GM21515 (cell line): ENCODE measurements around the gene CELF2.
A peak's percentile ranks its signal among the peaks of the same experiment; 100 is the strongest.

Source experiments
- ATAC-seq: cut with Tn5 transposase; IDR thresholded peaks from one replicate; pipeline ENCODE4 v1.9.1; 2021; ENCODE audit not compliant: unreplicated experiment

Gene CELF2

DNA sequence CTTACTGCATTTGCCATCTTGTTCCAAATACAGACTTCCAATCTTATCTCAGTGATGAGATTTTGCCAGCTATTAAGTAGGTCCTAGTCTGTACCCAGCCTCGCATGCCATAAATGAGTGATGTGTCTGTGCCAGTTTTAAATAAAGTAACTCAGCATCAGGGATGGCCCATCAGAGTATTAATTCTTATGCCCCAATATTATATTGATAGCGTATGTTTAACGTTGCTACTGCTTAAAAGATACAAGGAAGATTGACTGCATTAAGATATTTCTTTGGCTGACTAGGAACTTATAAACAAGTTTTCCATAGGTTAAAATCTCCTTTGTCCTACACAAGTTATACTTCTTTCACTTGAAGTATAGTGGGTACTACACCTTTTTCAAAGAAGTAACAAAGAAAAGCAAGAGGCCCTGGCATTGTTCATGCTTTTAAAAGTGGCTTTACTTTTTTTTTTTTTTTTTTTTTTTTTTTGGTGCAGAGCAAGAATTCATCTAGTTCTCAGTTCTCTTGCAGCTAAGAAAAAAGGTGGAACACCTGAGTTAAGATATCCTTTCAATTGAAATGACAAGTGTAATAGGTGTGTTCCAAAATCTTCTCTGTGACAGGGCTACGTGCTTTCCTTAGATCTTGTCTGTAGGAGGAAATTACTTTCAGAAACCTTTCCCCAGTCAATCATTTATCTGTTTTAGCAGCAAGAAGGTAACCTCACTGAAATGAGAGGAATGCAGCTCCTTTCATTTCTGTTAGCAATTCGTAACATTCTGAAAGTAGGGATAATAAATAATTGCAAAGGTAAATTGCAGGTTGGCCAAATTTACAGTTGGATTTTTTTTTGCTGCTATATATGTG is 245.0 kb downstream of the CELF2 start:
- ATAC-seq, result no peak

DNA sequence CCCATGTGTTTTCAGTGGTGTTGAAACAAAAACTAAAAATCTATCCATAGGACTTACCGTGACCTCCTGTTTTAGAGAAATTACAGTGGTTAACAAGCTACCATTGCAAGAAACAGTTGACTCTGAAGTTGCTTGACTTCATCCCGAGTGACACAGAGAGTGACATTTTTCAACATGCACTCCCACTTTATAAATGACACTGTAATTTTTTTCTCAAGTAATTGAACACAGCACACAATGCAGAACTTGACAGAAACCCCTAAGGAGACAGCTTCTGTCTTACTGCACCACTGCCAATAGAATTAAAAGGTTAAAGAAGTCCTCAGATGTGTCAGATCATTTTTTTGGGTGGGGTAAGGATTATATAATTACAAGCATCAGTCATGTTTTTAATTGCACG is 246.1 kb downstream of the CELF2 start:
- no peak for ATAC-seq

DNA sequence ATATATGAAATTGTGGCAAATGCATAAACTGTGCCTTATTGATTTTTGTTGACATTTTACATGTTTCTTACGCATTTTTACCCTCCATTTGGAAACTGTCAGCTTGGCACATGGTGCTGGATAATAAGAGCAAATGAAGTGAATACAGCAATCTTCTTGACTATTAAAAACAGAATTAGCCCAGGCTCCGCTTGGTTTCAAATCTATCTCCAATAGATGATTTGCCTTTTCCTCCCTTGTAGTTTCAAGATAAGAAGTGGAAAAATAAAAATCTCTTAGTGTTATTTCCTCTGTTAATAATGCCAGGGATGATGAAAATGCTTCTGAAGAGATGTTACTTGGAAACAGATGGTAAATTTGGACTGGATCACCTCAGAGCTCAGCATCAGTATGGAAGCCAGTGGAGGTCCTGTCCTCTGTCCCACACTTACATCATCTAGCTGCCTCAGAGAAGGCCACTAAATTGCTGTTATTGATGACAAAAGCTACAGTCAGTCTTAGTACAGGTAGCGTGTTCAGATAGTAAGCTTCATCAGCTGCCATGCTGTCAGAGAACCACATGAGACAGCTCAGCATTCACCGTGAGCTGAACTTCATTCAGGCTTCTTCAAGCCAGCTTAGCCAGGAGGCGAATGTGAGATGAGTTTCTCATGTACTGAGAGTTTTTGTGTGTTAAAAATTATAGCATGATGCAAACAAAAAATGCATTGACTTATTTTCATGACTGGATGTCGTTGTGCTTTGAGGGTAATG is 246.8 kb downstream of the CELF2 start:
- ATAC-seq, result no peak

DNA sequence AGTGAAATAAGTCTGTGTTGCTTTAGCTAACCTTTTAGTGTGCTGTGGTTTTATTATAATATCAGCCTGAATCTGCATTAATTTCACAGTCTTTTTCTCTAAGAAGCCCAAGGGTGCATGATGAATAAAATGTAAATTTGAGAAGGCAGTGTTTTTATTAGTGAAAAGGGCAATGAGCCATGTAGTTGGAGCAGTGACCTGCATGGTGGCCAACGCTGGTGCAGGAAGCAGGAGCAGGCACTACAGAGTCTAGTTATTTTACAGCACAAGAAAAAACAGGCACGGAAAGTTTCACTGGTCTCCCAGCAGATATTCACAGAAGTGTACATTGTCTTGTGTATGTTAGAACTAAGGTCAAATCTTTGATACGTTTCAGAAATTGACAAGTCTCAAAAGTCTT is 247.8 kb downstream of the CELF2 start:
- ATAC-seq, result no peak

DNA sequence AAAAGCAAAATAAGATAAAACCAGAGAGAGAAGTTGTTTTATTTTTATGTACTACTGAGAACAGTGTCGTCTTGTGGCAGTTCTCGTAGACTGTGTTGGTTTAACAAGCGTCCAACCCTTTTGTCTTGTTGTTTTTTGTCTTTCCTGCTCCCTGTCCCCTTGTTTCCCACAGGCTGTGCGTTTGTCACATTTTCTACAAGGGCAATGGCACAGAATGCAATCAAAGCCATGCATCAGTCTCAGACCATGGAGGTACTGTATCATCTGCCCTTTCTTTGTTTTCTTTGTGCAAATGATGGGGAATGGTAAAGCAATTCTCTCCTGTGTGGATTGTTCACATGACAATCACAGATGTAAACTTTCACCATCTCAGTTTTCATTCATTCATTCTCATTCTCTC is 248.8 kb downstream of the CELF2 start:
- ATAC-seq, result no peak

DNA sequence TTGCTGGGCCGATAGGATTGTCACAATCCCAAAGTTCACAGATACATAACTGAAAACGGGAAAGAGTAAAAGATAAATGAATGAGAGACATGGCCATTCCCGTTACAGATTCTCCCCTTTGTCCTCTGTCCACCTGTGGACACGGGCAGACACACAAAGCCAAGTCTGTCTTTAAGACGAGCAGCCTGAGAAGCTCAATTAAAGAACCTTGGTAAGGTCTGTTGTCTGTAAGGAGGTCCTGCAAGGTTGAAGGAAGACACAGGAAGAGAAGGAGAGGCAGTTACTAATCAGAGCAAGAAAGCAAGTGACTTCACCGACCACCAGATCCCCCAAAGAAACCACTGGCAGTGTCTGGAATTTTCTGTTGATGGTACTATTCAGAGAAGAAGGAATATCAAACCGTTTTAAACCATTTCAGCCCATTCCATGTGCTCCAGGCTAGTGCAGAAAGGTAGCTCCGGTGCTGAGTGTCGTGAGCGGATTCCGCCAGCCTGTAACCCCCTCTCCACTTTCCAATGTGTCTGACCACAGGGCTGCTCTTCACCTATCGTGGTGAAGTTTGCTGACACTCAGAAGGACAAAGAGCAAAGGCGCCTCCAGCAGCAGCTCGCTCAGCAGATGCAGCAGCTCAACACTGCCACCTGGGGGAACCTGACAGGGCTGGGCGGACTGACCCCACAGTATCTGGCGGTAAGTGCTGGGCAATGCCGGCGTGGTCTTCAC is 252.6 kb downstream of the CELF2 start:
- ATAC-seq, result peak; percentile 61

DNA sequence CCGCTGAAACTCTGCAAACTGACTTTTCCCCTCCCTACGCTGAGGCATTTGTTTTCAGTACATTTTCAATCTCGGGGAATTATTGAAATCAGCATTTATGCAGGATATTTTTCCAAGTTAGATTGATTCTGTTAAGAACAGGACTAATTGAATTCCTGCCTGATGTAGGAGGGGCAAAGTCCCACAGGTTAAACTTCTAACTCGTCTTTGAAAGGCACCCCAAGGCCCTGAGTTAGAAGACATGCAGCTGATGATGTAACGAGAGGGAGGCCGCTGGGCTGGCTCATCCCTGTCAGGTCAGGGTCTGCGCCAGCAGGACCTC is 253.1 kb downstream of the CELF2 start:
- no peak for ATAC-seq

DNA sequence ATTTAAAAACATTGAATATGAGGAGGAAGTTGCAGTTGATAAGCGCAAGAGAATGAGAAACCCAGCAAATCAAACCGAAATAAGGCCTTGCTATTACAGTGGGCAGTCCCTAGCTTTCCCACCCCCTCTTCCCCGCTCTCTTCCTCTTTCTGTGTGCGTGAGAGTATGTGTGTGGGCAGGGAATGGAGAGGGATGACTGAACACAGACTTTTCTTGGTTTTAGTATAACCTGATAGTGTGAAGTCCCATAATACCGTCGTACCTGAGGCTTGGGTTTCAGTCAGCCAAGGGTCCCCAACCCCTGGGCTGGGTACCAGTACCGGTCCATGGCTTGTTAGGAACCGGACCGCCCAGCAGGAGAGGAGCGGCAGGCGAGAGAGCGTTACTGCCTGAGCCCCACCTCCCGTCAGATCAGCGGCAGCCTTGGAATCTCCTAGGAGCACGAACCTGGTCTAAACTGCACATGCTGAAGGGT is 255.3 kb downstream of the CELF2 start:
- peak; percentile 42 for ATAC-seq

DNA sequence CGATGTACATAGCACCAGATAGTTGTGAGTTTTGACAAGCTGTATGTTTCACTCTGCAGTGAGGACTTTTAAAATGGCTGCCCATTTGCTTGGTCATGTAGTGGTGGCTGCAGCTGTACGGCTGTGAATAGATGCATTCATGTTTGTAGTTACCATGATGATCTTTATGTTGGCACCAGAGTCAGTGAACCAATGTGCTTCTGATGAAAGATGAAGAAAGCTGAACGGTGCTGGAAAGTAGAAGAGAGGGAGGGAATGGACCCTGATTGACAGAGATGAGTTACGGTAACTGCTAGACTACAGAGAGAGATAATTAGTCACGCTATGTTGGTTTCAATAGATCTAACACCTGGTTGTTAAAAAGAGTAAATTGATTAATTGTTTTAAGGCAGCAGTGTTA is 256.8 kb downstream of the CELF2 start:
- no peak for ATAC-seq

DNA sequence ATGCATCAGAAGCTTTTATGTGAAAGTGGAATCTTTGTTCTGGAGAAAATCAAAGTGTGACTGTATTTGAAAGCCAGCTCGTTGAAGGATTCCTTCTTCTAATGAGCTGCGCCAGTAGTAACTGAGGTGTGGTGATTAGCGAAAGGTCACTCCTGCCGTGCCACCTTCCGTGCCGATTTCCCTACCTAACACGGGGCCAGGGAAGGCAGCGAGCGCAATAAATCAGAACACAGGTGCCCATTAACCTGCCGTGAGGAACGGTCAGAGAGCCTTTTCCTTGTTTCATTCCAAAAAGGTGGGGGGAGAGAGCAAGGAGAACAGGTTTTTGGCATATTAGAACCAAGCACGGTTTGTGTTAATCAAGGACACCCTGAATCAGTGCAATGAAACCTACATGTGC is 258.0 kb downstream of the CELF2 start:
- ATAC-seq, result no peak

DNA sequence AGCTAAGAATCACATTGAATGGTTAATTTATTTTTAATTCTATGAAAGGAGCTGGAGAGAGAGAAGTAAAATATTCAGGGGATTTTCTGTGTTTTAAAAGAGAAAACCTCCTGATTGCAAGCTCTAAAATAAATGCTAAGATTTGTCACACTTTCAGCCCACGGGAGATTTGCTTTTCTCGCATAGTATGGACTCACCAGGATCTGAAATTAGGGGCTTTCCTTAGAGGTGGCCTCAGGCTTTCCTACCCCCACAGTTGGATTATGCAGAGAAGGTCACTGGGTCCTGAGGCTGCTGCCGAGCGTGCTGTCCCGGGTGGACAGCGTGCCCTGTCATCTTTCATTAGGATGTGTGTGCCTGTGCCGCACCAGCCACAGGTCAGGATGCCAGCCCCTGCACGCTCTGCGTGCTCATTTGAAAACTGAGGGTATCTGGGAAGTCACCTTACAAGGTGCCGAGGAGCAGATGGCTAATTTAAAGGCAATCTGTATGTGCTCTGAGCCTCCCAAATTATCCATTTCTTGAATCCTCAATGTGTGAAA is 258.8 kb downstream of the CELF2 start:
- no peak for ATAC-seq

DNA sequence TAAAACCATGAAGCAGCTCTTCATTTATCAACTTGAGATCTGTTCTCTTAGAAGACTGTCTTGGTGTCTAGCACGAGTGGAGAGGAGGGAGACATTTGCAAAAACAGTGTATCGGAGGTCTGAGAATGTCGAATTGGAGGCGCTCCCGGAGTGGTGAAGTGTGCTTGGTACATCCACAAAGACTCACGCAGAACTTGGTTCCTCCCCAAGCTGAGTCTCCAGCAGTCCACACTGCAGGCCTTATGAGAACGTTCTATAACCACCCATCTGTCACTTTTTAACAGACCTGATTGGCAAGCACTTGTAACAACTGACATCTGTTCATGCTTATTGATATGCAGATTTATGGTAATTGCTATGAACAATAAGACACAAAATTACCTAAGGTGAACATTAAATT is 261.6 kb downstream of the CELF2 start:
- no peak for ATAC-seq

DNA sequence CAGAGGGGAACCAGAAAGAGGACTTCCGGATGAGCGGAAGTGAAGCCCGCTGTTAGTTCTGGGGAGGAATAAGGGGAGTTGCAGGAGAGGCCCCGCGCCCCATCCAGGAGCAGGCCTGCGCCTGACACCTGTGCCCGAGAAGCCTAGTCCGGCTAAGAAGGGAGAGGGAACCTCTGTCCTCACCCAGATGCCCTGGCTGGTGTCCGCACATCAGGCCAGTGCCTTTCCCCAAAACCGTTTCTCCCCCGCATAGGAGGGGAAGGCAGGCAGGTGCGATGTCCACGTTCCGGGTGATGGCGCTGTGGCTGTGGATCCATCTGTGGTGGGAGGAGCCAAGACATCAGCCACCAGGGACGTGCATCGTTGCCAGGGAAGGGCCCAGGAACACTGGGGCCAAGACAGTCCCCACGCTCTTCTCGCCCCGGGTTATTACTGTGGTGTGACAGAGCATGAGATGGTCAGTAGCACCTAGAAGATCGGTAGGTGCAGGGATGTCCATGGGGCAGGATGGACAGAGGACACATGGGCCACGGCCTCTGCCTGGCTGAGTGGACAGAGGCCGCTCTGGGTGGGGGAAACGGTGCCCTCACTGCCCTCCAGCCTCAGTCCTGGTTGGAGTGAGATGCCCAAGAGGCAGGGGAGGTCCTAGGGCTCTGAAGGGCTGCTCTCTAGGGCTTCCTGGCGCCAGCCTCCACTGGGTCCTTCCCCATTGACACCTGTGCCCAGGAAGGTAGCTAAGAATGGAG is 262.7 kb downstream of the CELF2 start:
- ATAC-seq, result no peak

DNA sequence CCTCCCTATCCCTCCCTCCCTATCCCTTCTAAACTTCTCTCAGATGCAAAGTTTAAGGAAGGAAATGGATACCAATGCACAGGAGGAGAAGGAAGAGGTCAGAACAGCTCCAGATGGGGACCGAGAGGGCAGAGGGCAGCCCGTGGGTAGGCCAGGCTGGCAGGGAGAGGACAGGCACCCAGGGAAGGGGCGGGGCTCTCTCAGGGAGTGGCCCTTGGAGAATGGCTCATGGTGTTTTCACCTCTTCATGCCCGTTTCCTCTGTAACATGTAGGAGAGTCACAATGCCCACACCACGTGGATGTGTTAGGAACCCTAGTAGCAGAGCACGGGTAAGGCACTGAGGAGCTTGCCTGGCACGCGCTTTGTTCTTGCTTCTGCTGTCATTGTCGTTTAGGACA is 264.5 kb downstream of the CELF2 start:
- no peak for ATAC-seq

DNA sequence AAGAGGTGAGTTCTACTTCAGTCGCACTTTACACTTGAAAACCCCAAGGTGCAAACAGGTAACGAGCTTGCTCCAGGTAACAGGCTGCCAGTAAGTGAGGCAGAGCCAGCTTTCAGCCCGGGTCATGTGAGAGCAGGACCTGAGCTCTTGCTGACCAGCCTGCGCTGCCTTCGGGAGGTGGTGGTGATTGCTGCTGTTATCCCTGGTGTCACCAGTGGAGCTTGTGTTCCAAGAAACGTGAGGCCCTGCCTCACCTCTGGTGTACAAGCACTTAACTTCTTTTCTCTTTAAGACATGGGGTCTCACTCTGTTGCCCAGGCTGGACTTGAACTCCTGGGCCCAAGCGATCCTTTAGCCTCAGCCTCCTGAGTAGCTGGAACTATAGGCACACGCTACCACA is 265.0 kb downstream of the CELF2 start:
- no peak for ATAC-seq

DNA sequence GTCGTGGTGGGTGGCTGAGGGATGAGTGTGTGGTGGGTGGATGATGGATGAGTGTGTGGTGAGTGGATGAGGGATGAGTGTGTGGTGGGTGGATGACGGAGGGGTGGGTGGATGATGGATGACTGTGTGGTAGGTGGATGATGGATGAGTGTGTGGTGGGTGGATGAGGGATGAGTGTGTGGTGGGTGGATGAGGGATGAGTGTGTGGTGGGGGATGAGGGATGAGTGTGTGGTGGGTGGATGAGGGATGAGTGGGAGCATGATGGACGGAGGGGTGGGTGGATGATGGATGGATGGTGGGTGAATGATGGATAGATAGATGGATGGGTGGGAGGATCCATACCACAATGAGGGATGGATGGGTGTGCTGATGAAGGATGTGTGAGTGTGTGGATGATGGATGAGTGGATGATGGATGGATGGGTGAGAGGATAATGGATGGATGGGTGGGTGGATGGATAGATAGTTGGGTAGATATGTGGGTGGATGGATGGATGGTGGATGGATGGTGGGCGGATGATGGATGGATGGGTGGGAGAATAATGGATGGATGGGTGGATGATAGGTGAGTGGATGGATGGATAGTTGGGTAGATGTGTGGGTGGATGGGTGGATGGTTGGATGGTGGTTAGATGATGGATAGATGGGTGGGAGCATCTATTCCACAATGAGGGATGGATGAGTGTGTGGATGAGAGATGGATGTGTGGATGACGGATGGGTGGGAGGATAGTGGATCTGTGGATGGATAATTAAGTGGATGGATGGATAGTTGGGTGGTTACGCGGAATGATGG is 266.8 kb downstream of the CELF2 start:
- no peak for ATAC-seq

DNA sequence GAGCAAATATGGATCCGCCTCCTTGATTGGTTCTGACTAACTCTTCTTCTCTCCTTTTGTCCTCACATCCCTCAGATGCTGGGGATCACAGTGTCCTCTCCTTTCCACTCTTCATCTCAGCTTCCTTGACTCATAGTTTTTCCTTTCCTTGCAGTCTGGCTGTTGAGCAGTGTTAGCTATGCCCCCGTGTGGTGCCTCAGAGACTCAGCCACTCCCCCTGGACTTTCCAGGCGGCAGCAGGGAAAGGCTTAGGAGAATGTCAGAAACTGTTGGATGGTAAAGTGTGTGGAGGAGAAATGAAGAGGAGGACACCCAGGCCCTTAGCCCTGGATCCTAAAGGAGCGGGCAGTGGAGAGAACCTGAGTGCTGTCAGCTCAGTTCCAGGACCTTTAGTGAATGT is 267.5 kb downstream of the CELF2 start:
- no peak for ATAC-seq

DNA sequence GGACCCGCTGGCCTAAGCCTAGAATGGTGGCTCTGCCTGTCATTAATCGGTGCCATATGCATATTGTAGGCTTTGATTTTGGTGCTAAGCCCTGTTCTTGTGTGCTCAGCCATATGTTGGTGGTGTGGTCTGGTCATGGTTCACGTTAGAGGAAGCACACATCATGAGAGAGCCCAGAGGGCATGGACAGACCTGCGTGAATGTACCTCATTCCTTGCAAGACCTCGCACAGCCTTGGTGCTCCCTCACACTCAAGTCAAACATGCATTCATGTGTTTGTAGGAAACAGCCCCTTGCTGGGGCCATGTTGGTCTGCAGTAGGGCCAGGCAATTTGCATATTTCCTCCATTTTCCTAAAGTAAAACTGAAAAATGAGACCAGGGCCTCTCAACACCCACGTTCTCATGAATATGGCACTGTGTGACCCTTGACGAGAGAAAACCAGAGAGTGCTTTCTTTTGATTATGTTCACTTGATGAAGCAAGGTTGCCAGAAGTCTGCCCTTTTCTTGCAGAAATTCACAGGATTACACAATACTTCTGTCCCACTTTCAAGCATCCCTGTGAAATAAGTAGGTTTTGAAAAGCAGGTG is 268.7 kb downstream of the CELF2 start:
- ATAC-seq, result peak; percentile 91

DNA sequence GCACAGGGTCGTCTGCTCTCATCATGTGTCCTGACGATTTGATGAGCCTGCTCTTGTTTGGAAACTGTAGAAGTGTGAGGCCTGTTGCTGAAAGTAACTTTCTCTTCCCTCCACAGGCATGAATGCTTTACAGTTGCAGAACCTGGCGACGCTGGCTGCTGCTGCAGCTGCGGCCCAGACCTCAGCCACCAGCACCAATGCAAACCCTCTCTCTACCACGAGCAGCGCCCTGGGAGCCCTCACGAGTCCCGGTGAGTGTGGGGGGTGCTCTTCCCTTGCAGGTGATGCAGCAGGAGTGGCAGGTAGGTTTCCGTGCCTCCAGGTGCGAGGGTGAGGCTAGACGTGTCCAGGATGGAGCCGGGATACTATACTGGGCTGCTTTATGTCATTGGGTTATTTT is 270.6 kb downstream of the CELF2 start:
- no peak for ATAC-seq
